OCI-LY7 (cell line): ENCODE data around the gene LRFN5. TPM values are rescaled to one million over a fixed set of nuclear protein-coding genes. Genes with fewer than 3 reads are reported as not detected.

Source experiments
- BruUV-seq: library from RNA; stranded (reverse); fragments of 400-500 nt; replicated peaks from 2 replicates; lab custom pipeline; 2021; lab: Mats Ljungman, UMichigan
- CTCF ChIA-PET: fragments of 300-600 bp; sonication (Branson Sonifier 250); formaldehyde crosslinking; loops from one replicate; lab custom pipeline; 2022; ENCODE audit warnings: antibody characterized with exemption; ENCODE audit not compliant: unreplicated experiment; lab: Charles Lee
- POLR2A ChIA-PET: fragments of 300-600 bp; sonication (Branson Sonifier 250); formaldehyde crosslinking; loops from one replicate; lab custom pipeline; 2022; ENCODE audit warnings: antibody characterized with exemption; lab: Charles Lee
- DNase-seq: peaks from one replicate; pipeline ENCODE4 v3.0.0-alpha.2; 2015; ENCODE audit warnings: low spot score
- H2AFZ ChIP-seq: fragments of 200-600 bp; sonication (generic), shearing (Covaris generic); 2 replicates; pipeline ENCODE4 v1.6.1; 2014; ENCODE audit warnings: mild to moderate bottlenecking, antibody characterized with exemption, low read length, moderate library complexity
- H3K27ac ChIP-seq: fragments of 200-600 bp; sonication (generic); 2 replicates; pipeline ENCODE4 v1.5.1; 2014; ENCODE audit warnings: mixed run types, low read depth, mild to moderate bottlenecking, moderate library complexity, low read length, inconsistent platforms; ENCODE audit not compliant: poor library complexity, severe bottlenecking
- H3K36me3 ChIP-seq: fragments of 200-600 bp; sonication (generic); 2 replicates; pipeline ENCODE4 v1.6.1; 2014; ENCODE audit warnings: mild to moderate bottlenecking, antibody characterized with exemption, low read length, moderate library complexity, mixed read lengths; ENCODE audit not compliant: insufficient read depth
- H3K4me1 ChIP-seq: fragments of 200-600 bp; sonication (generic); 2 replicates; pipeline ENCODE4 v1.5.1; 2014; ENCODE audit warnings: mild to moderate bottlenecking, low read length; ENCODE audit not compliant: insufficient read depth, poor library complexity, severe bottlenecking
- H3K4me2 ChIP-seq: fragments of 200-600 bp; sonication (generic); 2 replicates; pipeline ENCODE4 v1.6.1; 2014; ENCODE audit warnings: mild to moderate bottlenecking, low read length
- H3K4me3 ChIP-seq: fragments of 200-600 bp; sonication (generic); 2 replicates; pipeline ENCODE4 v1.5.1; 2014; ENCODE audit warnings: mild to moderate bottlenecking, low read depth, low read length; ENCODE audit not compliant: poor library complexity, severe bottlenecking
- H3K79me2 ChIP-seq: fragments of 200-600 bp; sonication (generic); 2 replicates; pipeline ENCODE4 v1.6.1; 2016; ENCODE audit warnings: low read depth, mild to moderate bottlenecking, low read length, moderate library complexity, mixed read lengths; ENCODE audit not compliant: insufficient read depth
- H3K9me2 ChIP-seq: fragments of 200-600 bp; sonication (generic); 2 replicates; pipeline ENCODE4 v1.6.1; 2016; ENCODE audit warnings: mild to moderate bottlenecking, low read length, mixed read lengths; ENCODE audit not compliant: insufficient read depth
- H3K9me3 ChIP-seq: fragments of 200-600 bp; sonication (generic); 2 replicates; pipeline ENCODE4 v1.6.1; 2014; ENCODE audit warnings: mild to moderate bottlenecking, mixed run types, low read length, mixed read lengths
- H4K20me1 ChIP-seq: fragments of 200-600 bp; sonication (generic); 2 replicates; pipeline ENCODE4 v1.6.1; 2014; ENCODE audit warnings: mild to moderate bottlenecking, antibody characterized with exemption, low read length, moderate library complexity, mixed read lengths; ENCODE audit not compliant: insufficient read depth
- EZH2phosphoT487 ChIP-seq: fragments of 200-600 bp; sonication (generic); IDR thresholded peaks from 2 replicates; pipeline ENCODE4 v1.6.1; 2018; ENCODE audit warnings: low read depth, borderline replicate concordance, mild to moderate bottlenecking, mixed run types, antibody characterized with exemption, low read length, moderate library complexity, mixed read lengths
- intact Hi-C: fragments of 100-400 bp; cut with micrococcal nuclease; formaldehyde crosslinking; loops from one replicate; pipeline ENCODE4 v1.10.0; 2022; ENCODE audit not compliant: unreplicated experiment
- total RNA-seq, 2 experiments: library from RNA; depleted of rRNA in 1 of 2; stranded (reverse); fragments of >200 nt in 1 of 2; shearing (Covaris generic) in 1 of 2; gene quantifications; 2 replicates each; pipeline ENCODE4 v1.2.3, GENCODE V29; 2014 to 2022
- TF ChIP-seq, protein P1 (sequence below): fragments of 200-600 bp; sonication (generic); conservative IDR thresholded peaks from 2 replicates; pipeline ENCODE4 v1.5.1; 2014; ENCODE audit warnings: mild to moderate bottlenecking, antibody characterized with exemption, low read length, moderate library complexity, mixed read lengths

LRFN5 gene
- total RNA-seq, 2 experiments from 2014 or later: not detected

DNA sequence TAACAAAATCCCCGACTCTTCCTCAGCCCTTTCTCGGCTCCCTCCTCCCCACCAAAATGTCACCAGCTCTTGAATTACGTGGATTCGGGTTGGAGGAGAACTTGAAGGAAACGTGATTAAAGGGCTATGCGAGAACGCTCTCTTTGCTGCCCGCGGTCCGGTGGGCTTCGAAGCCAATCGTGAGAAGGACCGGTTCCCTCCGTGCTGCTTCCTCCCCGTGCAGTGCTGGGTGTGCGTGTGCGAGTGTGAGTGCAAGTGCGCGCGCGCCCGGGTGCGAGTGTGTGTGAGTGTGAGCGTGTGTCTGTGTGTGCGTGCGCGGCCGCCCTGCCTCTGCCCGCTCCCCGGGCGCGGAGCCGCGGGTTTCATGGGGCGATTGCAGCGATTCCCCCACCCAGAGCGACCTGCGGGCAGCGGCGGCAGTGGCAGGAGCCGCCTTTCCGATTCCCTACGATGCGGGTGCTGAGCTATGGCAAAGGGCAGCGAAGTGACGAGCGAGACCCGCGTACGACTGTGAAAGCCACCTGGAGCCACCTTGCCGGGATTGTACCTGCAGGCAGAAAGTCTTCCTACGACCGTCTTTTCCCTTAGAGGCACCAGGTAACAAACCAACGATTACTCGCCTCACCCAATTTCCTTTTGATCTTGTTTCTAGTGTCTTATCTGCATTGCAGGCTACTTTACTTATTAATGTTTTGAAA lies 1.4 kb downstream of the LRFN5 start:
- CTCF ChIA-PET: no interaction called here
- Histone ChIP-seq H3K4me2 (no peak overlapping the region; the same call in 1 of the 2 replicates), H2AFZ (no peak overlapping the region), H4K20me1 (no peaks in the 10 kb centered on the region), H3K9me3 (no peaks in the 10 kb centered on the region), H3K4me1 (no peaks in the 10 kb centered on the region), H3K27ac (no peak overlapping the region), H3K79me2 (no peaks in the 10 kb centered on the region), H3K9me2 (no peaks in the 10 kb centered on the region), H3K36me3 (no peaks in the 10 kb centered on the region), H3K4me3 (no peak overlapping the region)
- intact Hi-C loops: no loop called here
- no peak for TF ChIP-seq EZH2phosphoT487
- TF ChIP-seq, protein P1, sequence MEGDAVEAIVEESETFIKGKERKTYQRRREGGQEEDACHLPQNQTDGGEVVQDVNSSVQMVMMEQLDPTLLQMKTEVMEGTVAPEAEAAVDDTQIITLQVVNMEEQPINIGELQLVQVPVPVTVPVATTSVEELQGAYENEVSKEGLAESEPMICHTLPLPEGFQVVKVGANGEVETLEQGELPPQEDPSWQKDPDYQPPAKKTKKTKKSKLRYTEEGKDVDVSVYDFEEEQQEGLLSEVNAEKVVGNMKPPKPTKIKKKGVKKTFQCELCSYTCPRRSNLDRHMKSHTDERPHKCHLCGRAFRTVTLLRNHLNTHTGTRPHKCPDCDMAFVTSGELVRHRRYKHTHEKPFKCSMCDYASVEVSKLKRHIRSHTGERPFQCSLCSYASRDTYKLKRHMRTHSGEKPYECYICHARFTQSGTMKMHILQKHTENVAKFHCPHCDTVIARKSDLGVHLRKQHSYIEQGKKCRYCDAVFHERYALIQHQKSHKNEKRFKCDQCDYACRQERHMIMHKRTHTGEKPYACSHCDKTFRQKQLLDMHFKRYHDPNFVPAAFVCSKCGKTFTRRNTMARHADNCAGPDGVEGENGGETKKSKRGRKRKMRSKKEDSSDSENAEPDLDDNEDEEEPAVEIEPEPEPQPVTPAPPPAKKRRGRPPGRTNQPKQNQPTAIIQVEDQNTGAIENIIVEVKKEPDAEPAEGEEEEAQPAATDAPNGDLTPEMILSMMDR: no peak
- no peak for DNase-seq
- no TSS peak for BruUV-seq
- POLR2A ChIA-PET: no interaction called here

DNA sequence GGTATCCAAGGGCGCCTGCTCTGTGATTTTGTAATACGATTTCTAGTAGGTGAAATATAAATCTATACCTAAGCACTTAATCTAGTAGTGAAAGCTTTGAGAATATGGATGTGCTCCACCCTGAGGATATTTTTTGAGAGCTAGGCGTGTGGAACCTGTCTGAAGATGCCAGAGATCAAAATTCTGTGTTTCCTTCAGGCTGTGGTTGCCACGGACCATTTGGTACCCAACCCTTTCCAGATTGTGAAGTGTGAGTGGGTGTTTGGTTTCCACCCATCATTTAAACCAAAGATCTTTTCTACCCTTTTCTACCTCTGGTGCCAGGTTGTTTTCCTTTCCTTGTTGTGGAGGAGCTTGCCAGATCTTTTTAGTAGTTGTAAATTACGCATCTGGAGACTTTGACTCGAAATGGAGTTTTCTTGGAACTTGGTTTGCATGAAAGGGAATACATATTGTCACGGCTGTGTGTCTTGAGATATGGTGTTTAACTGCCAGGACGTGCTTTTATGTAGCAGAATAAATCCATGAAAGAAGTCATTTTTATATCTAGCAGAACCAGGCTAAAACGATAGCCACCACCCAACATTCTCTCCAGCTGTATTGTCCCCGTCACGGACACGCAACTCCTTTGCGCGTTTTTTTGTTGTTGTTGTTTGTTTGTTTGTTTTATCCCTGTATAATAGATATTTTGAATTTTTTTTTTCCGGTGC lies 2.2 kb downstream of the LRFN5 start:
- no peaks in the 10 kb centered on the region for H3K36me3 ChIP-seq
- no TSS peak for BruUV-seq
- no peaks in the 10 kb centered on the region for H3K4me1 ChIP-seq
- no peak for DNase-seq
- no peaks in the 10 kb centered on the region for H3K79me2 ChIP-seq
- H3K4me3 ChIP-seq: no peak overlapping the region
- intact Hi-C loops: no loop called here
- no peaks in the 10 kb centered on the region for H4K20me1 ChIP-seq
- H3K9me3 ChIP-seq: no peaks in the 10 kb centered on the region
- H2AFZ ChIP-seq: no peak overlapping the region
- CTCF ChIA-PET: interaction anchor here (0.6 kb wide), 1 partner anchor 851 kb away, joined by 4 read pairs; no protein-coding TSS in a partner anchor
- POLR2A ChIA-PET: no interaction called here
- no peaks in the 10 kb centered on the region for H3K9me2 ChIP-seq
- H3K27ac ChIP-seq: no peak overlapping the region
- TF ChIP-seq, protein P1: no peak
- no peak overlapping the region for H3K4me2 ChIP-seq

DNA sequence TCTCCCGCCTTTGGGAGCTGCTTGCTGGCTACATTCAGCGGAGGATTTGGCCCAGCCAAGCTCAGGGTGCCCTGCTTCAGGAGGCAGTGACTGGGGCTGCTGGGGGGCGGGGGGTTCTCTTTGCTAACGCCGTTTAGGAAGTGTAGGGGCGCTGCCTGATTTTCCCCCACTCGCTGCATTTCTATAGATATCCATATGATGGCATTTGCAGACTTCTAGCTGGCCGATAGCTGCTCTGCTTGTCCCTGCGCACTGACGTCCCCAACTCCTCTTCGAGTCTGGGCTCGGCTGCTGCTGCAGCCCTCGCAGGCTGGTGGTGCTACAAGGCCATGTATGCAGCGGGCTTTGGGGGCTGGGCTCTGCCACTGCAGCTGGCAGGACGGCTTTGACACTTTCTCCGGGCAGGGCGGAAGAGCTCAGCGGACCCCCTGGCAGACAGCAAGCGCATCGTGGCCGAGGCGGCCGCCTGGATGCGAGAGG lies 3.1 kb downstream of the LRFN5 start:
- Histone ChIP-seq H3K4me2 (no peak overlapping the region), H3K4me3 (no peak overlapping the region), H3K9me3 (no peaks in the 10 kb centered on the region), H3K36me3 (no peaks in the 10 kb centered on the region), H3K27ac (no peak overlapping the region), H3K9me2 (no peaks in the 10 kb centered on the region), H4K20me1 (no peaks in the 10 kb centered on the region), H3K79me2 (no peaks in the 10 kb centered on the region), H2AFZ (no peak overlapping the region), H3K4me1 (no peaks in the 10 kb centered on the region)
- no peak for TF ChIP-seq EZH2phosphoT487
- TF ChIP-seq, protein P1: no peak
- ChIA-PET POLR2A (interaction anchor here (1.4 kb wide), 1 partner anchor 8 kb away, joined by 4 read pairs; no protein-coding TSS in a partner anchor), CTCF (interaction anchor here (0.6 kb wide), 1 partner anchor 851 kb away, joined by 4 read pairs; no protein-coding TSS in a partner anchor)
- BruUV-seq: no TSS peak
- DNase-seq: no peak
- intact Hi-C loops: no loop called here
